AG10803 (cell line): ENCODE results near the gene CDC20.
"Not testable (repeated sequence)": the region's sequence is repeated elsewhere in the genome, so short reads cannot be mapped to it uniquely, and the experiment has no call there.

Experiments
- DNase-seq: peaks from one replicate; pipeline ENCODE4 v3.0.0; 2010; ENCODE audit warnings: low read depth
- H3K4me3 ChIP-seq: 2 replicates; pipeline ENCODE4 v1.5.1; 2011; ENCODE audit warnings: mild to moderate bottlenecking, low read length, control low read depth
- CTCF ChIP-seq: conservative IDR thresholded peaks from 2 replicates; pipeline ENCODE4 v1.5.1; 2011; ENCODE audit warnings: mild to moderate bottlenecking, low read length, control low read depth, inconsistent platforms

CDC20 gene

GRCh38 chr1:43392702-43393101 lies 33.9 kb downstream of the CDC20 start:
- no peak for TF ChIP-seq CTCF
- H3K4me3 ChIP-seq: no peak overlapping the region
- DNase-seq: no peak

GRCh38 chr1:43395523-43395922 lies 36.7 kb downstream of the CDC20 start:
- DNase-seq: no peak
- no peak overlapping the region for H3K4me3 ChIP-seq
- TF ChIP-seq CTCF: no peak

- TF ChIP-seq CTCF: no peak
- no peak for DNase-seq
- H3K4me3 ChIP-seq: no peak overlapping the region
Observed at GRCh38 chr1:43396059-43396458, 37.3 kb downstream of the CDC20 start.

- no peak for DNase-seq
- no peak for TF ChIP-seq CTCF
Observed at GRCh38 chr1:43398227-43398626, 39.4 kb downstream of the CDC20 start.

GRCh38 chr1:43400441-43400840 lies 41.7 kb downstream of the CDC20 start:
- DNase-seq, H3K4me3 ChIP-seq: not testable (repeated sequence)

More at GRCh38 chr1:43398227-43398626, 39.4 kb downstream of the CDC20 start:
- no peak overlapping the region for H3K4me3 ChIP-seq

GRCh38 chr1:43402089-43402865 lies 43.5 kb downstream of the CDC20 start:
- no peak for TF ChIP-seq CTCF
- DNase-seq: no peak

GRCh38 chr1:43404353-43404752 lies 45.6 kb downstream of the CDC20 start:
- no peak for TF ChIP-seq CTCF

More at GRCh38 chr1:43402089-43402865, 43.5 kb downstream of the CDC20 start:
- no peak overlapping the region for H3K4me3 ChIP-seq

More at GRCh38 chr1:43404353-43404752, 45.6 kb downstream of the CDC20 start:
- H3K4me3 ChIP-seq: no peak overlapping the region
- DNase-seq: no peak
